Peyer's patch (tissue), 4 donors: ENCODE results near the gene E2F2. TPM values are rescaled to one million over a fixed set of nuclear protein-coding genes. Genes with fewer than 3 reads are reported as not detected.
A peak's percentile ranks its signal among the peaks of the same experiment; 100 is the strongest.

ENCODE experiments used
- DNase-seq, 3 donors: peaks; one replicate each; pipeline ENCODE4 v3.0.0-alpha.2; 2017 to 2019
- H3K27ac ChIP-seq, 4 donors: fragments of 200-600 bp; sonication (generic); one replicate each; pipeline ENCODE4 v1.5.1; 2016 to 2019
- H3K27me3 ChIP-seq, 2 donors: fragments of 200-600 bp; sonication (generic); one replicate each; pipeline ENCODE4 v1.5.1; 2019
- H3K36me3 ChIP-seq, 3 donors: fragments of 200-600 bp; sonication (generic); one replicate each; pipeline ENCODE4 v1.5.1; 2016 to 2019
- H3K4me1 ChIP-seq, 4 donors: fragments of 200-600 bp; sonication (generic); one replicate each; pipeline ENCODE4 v1.5.1; 2016 to 2019
- H3K4me3 ChIP-seq, 4 donors: fragments of 200-600 bp; sonication (generic); 1 replicate in 3 of 4; 2 replicates in 1 of 4; pipeline ENCODE4 v1.5.1; 2016 to 2019; ENCODE audit warnings: mild to moderate bottlenecking in 1 of 4
- H3K9me3 ChIP-seq, 4 donors: fragments of 200-600 bp; sonication (generic); one replicate each; pipeline ENCODE4 v1.5.1; 2016 to 2019; ENCODE audit warnings: mild to moderate bottlenecking in 1 of 4
- POLR2A ChIP-seq, 2 donors: fragments of 450-650 bp; IDR thresholded peaks; one replicate each; pipeline ENCODE4 v1.5.1; 2017; ENCODE audit warnings: antibody characterized with exemption in 2 of 2, mild to moderate bottlenecking in 2 of 2, moderate library complexity in 2 of 2
- total RNA-seq, 4 donors: library from RNA; depleted of rRNA; stranded (reverse); fragments of >200 nt; gene quantifications; one replicate each; pipeline ENCODE4 v1.1.0, GENCODE V29; 2016
- TF ChIP-seq, protein P1 (sequence below), 6 experiments: fragments of 450-650 bp in 4 of 6; fragments of 200-600 bp in 2 of 6; sonication (generic) in 1 of 6; IDR thresholded peaks; one replicate each; pipeline ENCODE4 v1.5.1; 2017 to 2019; ENCODE audit warnings: antibody characterized with exemption in 6 of 6, mild to moderate bottlenecking in 3 of 6, moderate library complexity in 1 of 6

E2F2 gene, protein sequence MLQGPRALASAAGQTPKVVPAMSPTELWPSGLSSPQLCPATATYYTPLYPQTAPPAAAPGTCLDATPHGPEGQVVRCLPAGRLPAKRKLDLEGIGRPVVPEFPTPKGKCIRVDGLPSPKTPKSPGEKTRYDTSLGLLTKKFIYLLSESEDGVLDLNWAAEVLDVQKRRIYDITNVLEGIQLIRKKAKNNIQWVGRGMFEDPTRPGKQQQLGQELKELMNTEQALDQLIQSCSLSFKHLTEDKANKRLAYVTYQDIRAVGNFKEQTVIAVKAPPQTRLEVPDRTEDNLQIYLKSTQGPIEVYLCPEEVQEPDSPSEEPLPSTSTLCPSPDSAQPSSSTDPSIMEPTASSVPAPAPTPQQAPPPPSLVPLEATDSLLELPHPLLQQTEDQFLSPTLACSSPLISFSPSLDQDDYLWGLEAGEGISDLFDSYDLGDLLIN
- 10 to 100 TPM in 3 of 4 donors, 1 to 10 TPM in 1; 6.8 to 16.4 (median 13.6) TPM for total RNA-seq

DNA sequence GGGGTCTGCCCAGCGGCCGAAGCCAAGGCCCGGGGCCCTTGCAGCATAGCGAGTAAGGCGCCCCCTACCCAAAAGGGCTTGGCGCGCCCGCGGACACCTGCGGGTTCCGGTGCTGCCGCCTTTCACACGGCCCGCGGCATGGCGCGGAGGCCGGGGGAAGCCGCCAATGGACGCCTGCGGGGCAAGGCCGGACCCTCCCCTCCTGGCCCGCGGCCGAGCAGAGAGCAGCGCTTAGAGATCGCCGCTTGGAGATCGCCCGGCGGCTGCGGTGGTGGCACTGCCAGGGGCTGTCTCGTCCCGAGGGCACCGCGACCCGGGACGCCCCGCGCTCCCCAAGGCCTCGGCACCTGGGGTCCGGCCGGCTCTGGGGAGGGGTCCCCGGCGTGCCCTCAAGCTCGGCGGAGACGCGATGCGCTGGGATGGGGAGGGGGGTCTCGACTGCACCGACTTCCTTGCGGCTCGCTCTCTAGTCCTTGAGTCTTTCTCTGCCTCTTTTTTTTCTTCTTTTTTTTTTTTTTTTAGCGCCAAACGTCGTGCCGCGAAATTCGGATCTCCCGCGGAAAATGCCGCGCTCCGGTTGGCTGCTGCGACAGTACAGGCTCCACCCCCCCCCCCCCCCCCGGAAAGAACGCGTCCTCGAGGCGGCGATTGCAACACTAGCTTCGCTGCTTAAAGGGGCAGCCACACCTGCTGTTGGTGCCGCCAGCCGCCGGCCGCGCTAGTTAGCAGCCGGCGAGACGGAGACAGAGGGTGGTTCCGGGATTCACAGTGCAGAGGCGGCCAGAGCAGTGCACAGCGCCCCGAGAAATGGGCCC lies at the start of gene E2F2:
Gene E2F2 (minus strand): TSS at position 487 of the 815 bp plus-strand sequence. CDS start 440 bp downstream, at position 47.
- Histone ChIP-seq H3K4me3 (peak within 1 kb of the TSS; percentile 45 to 74 (median 61)), H3K4me1 (peaks cover 3 to 81% (median 49%) of the 10 kb centered on the region in 4 donors), H3K27ac (peak within 1 kb of the TSS; percentile 66 to 94 (median 82)), H3K36me3 (no peaks in the 10 kb centered on the region), H3K9me3 (no peaks in the 10 kb centered on the region), H3K27me3 (no peaks in the 10 kb centered on the region)
- DNase-seq: peak; percentile 84 to 94 (median 93)
- peak in 1 of 2 donors; percentile 76 for TF ChIP-seq POLR2A (IDR thresholded peaks at IDR 0.05)
- TF ChIP-seq, protein P1, sequence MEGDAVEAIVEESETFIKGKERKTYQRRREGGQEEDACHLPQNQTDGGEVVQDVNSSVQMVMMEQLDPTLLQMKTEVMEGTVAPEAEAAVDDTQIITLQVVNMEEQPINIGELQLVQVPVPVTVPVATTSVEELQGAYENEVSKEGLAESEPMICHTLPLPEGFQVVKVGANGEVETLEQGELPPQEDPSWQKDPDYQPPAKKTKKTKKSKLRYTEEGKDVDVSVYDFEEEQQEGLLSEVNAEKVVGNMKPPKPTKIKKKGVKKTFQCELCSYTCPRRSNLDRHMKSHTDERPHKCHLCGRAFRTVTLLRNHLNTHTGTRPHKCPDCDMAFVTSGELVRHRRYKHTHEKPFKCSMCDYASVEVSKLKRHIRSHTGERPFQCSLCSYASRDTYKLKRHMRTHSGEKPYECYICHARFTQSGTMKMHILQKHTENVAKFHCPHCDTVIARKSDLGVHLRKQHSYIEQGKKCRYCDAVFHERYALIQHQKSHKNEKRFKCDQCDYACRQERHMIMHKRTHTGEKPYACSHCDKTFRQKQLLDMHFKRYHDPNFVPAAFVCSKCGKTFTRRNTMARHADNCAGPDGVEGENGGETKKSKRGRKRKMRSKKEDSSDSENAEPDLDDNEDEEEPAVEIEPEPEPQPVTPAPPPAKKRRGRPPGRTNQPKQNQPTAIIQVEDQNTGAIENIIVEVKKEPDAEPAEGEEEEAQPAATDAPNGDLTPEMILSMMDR (IDR thresholded peaks at IDR 0.05): peak in 4 of 6 experiments; percentile 1 to 29 (median 10)

DNA sequence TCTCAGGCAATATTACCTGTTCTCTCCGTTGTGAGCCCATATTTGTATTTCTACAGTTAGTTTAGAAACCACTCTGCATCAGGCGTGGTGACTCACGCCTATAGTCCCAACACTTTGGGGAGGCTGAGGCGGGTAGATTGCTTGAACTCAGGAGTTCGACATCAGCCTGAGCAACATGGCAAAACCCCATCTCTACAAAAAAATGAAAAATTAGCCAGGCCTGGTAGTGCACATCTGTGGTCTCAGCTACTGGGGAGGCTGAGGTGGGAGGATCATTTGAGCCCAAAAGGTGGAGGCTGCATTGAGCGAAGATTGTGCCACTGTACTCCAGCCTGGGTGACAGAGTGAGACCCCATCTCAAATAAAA lies 47.9 kb upstream of the E2F2 start:
- peak overlapping the region; percentile 48 to 80 (median 66) for H3K27ac ChIP-seq
- TF ChIP-seq POLR2A (IDR thresholded peaks at IDR 0.05): no peak
- TF ChIP-seq, protein P1 (IDR thresholded peaks at IDR 0.05): no peak

DNA sequence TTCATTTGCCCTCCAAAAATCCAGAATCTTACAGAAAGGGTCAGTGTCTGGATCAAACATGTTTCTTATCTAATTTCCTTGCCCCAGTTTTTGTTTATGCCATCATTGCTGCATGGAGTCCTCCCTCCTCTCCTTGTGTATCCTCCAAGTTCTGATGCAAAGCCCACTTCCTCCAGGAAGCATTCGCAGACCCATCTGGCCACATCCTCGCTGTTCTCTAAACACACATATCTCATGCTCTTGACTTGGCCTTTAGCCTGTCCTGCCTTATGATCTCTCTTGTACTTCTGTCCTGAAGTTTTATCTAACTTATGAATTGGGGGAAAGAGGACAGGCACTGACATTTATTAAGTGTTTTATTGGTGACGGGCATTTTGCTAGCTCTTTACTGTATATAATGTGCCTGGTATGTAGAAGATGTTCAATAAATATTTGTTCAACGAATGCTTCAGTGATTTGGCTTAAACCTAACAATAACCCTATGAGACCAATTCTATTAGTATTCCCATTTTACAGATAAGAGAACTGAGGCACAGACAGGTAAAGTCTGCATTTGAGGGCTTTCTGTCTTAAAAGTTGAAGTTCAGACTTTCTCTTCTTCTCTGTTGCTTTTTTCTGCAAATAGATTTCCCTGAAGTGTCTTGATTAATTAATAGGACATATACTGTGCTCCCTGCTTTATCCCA lies 47.4 kb upstream of the E2F2 start:
- no peak for TF ChIP-seq POLR2A (IDR thresholded peaks at IDR 0.05)
- TF ChIP-seq, protein P1 (IDR thresholded peaks at IDR 0.05): no peak
- H3K27ac ChIP-seq: peak overlapping the region; percentile 48 to 80 (median 66)
- H3K4me1 ChIP-seq: peaks cover 0 to 27% (median 12%) of the 10 kb centered on the region in 4 donors
- no peaks in the 10 kb centered on the region for H3K27me3 ChIP-seq
- H3K36me3 ChIP-seq: no peaks in the 10 kb centered on the region
- peak in 2 of 3 donors; percentile 68 to 76 for DNase-seq
- H3K9me3 ChIP-seq: no peaks in the 10 kb centered on the region
- no peak overlapping the region for H3K4me3 ChIP-seq

More for the DNA sequence above, 47.9 kb upstream of the E2F2 start:
- Histone ChIP-seq H3K4me3 (no peak overlapping the region), H3K4me1 (peaks cover 0 to 27% (median 12%) of the 10 kb centered on the region in 4 donors), H3K27me3 (no peaks in the 10 kb centered on the region), H3K36me3 (no peaks in the 10 kb centered on the region), H3K9me3 (no peaks in the 10 kb centered on the region)
- DNase-seq: no peak

DNA sequence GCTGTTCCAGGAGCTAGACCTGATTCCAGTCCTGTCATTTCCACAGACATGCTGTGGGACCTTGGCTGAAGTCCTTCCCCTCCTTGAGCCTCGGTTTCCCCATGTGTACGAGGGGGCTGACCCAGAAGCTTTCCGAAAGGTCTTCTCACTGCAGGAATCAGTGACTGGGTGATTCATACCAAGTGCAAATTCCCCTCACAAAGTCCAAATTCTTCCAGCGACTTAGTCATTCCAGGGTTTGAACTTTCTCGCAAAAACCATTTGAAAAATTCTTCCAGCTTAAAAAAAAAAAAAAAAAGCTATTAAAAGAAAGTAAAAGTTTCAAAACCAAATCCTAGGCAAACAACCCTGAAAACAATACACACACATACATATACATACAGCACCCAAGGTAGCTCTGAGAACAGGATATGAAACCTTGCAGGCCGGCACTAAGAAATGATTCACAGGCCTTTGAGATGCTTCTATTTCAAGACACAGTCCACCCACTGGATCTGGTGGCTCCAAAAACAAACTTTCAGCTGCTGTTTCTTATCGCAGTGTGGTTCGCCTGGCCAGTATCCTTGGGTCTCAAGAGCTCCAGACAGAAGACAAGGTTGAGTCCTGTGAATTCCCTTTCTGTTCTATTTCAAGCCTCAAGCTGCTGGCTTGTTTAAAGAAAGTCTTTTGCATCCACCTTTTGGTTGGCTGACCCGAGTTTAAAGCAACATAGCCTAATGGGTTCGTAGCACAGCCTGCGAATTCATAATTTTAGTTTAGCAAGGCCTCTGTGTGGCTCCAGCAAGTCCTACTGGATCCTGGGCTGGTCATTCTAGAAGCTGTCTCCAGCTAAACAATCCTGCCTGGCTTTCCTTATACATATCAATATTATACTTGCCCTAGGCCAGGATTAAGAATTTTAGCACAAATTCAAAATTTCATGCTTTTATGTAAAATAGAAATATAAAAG lies 46.3 kb upstream of the E2F2 start:
- Histone ChIP-seq H3K4me1 (peaks cover 0 to 27% (median 12%) of the 10 kb centered on the region in 4 donors), H3K9me3 (no peaks in the 10 kb centered on the region), H3K4me3 (no peak overlapping the region), H3K27ac (peak overlapping the region; percentile 53 to 80 (median 66)), H3K27me3 (no peaks in the 10 kb centered on the region), H3K36me3 (no peaks in the 10 kb centered on the region)
- DNase-seq: peak in 2 of 3 donors; percentile 66 to 72
- no peak for TF ChIP-seq POLR2A (IDR thresholded peaks at IDR 0.05)
- TF ChIP-seq, protein P1 (IDR thresholded peaks at IDR 0.05): no peak
